Measurements from ENCODE around the gene TMEM156. TPM values are rescaled to one million over a fixed set of nuclear protein-coding genes. Genes with fewer than 3 reads are reported as not detected.

Gene TMEM156
- total RNA-seq, 1 donor from 2014 or later: not detected

GRCh38 chr4:38980903-38981676 lies 51.1 kb downstream of the TMEM156 start:
- DNase-seq (ENCODE audit: low spot score, unreplicated experiment): no peak
- H3K9me3 Mint-ChIP-seq (ENCODE audit: low read depth): no peaks in the 10 kb centered on the region
- no peak for TF ChIP-seq CTCF (IDR thresholded peaks at IDR 0.05; ENCODE audit: unreplicated experiment)
- no peaks in the 10 kb centered on the region for H3K27me3 Mint-ChIP-seq
- H3K4me3 Mint-ChIP-seq (ENCODE audit: low read depth): no peak overlapping the region
- H3K36me3 Mint-ChIP-seq (ENCODE audit: insufficient read depth): no peaks in the 10 kb centered on the region
- peaks cover 2% of the 10 kb centered on the region for H3K4me1 Mint-ChIP-seq (ENCODE audit: low read depth)
- no peak overlapping the region for H3K27ac Mint-ChIP-seq

- Mint-ChIP-seq H3K27me3 (no peaks in the 10 kb centered on the region), H3K4me3 (ENCODE audit: low read depth) (no peak overlapping the region), H3K36me3 (ENCODE audit: insufficient read depth) (no peaks in the 10 kb centered on the region), H3K27ac (no peak overlapping the region), H3K4me1 (ENCODE audit: low read depth) (no peaks in the 10 kb centered on the region), H3K9me3 (ENCODE audit: low read depth) (no peaks in the 10 kb centered on the region)
- no peak for DNase-seq (ENCODE audit: low spot score, unreplicated experiment)
- TF ChIP-seq CTCF (IDR thresholded peaks at IDR 0.05; ENCODE audit: unreplicated experiment): no peak
These were observed 52.5 kb downstream of the TMEM156 start for GRCh38 chr4:38979511-38980230.

GRCh38 chr4:38979081-38979480 lies 53.1 kb downstream of the TMEM156 start:
- H3K9me3 Mint-ChIP-seq (ENCODE audit: low read depth): no peaks in the 10 kb centered on the region
- H3K4me1 Mint-ChIP-seq (ENCODE audit: low read depth): no peaks in the 10 kb centered on the region
- no peaks in the 10 kb centered on the region for H3K36me3 Mint-ChIP-seq (ENCODE audit: insufficient read depth)
- no peak overlapping the region for H3K27ac Mint-ChIP-seq
- DNase-seq (ENCODE audit: low spot score, unreplicated experiment): no peak
- H3K4me3 Mint-ChIP-seq (ENCODE audit: low read depth): no peak overlapping the region
- no peaks in the 10 kb centered on the region for H3K27me3 Mint-ChIP-seq
- TF ChIP-seq CTCF (IDR thresholded peaks at IDR 0.05; ENCODE audit: unreplicated experiment): no peak

GRCh38 chr4:38976308-38976707 lies 55.9 kb downstream of the TMEM156 start:
- H3K9me3 Mint-ChIP-seq (ENCODE audit: low read depth): no peaks in the 10 kb centered on the region
- no peaks in the 10 kb centered on the region for H3K27me3 Mint-ChIP-seq
- TF ChIP-seq CTCF (IDR thresholded peaks at IDR 0.05; ENCODE audit: unreplicated experiment): no peak
- no peaks in the 10 kb centered on the region for H3K36me3 Mint-ChIP-seq (ENCODE audit: insufficient read depth)
- DNase-seq (ENCODE audit: low spot score, unreplicated experiment): no peak
- H3K4me3 Mint-ChIP-seq (ENCODE audit: low read depth): no peak overlapping the region
- H3K4me1 Mint-ChIP-seq (ENCODE audit: low read depth): no peaks in the 10 kb centered on the region
- H3K27ac Mint-ChIP-seq: no peak overlapping the region

GRCh38 chr4:38968668-38969067 lies 63.5 kb downstream of the TMEM156 start:
- Mint-ChIP-seq H3K4me3 (ENCODE audit: low read depth) (no peak overlapping the region), H3K27ac (no peak overlapping the region), H3K36me3 (ENCODE audit: insufficient read depth) (no peaks in the 10 kb centered on the region), H3K27me3 (no peaks in the 10 kb centered on the region), H3K9me3 (ENCODE audit: low read depth) (no peaks in the 10 kb centered on the region), H3K4me1 (ENCODE audit: low read depth) (no peaks in the 10 kb centered on the region)
- DNase-seq (ENCODE audit: low spot score, unreplicated experiment): no peak
- no peak for TF ChIP-seq CTCF (IDR thresholded peaks at IDR 0.05; ENCODE audit: unreplicated experiment)
